NT2/D1 (cell line): ENCODE measurements around the gene HLA-DMB.

Experiments used
- SUZ12 ChIP-seq: IDR thresholded peaks from 2 replicates; pipeline ENCODE4 v1.6.1; 2011; ENCODE audit not compliant: insufficient read length, insufficient read depth; ENCODE audit errors: extremely low read depth
- YY1 ChIP-seq: IDR thresholded peaks from 2 replicates; pipeline ENCODE4 v1.6.1; 2011; ENCODE audit not compliant: insufficient read length, insufficient read depth
- ZNF274 ChIP-seq: IDR thresholded peaks from 2 replicates; pipeline ENCODE4 v1.6.1; 2011; ENCODE audit warnings: mild to moderate bottlenecking, low read depth, low read length

DNA sequence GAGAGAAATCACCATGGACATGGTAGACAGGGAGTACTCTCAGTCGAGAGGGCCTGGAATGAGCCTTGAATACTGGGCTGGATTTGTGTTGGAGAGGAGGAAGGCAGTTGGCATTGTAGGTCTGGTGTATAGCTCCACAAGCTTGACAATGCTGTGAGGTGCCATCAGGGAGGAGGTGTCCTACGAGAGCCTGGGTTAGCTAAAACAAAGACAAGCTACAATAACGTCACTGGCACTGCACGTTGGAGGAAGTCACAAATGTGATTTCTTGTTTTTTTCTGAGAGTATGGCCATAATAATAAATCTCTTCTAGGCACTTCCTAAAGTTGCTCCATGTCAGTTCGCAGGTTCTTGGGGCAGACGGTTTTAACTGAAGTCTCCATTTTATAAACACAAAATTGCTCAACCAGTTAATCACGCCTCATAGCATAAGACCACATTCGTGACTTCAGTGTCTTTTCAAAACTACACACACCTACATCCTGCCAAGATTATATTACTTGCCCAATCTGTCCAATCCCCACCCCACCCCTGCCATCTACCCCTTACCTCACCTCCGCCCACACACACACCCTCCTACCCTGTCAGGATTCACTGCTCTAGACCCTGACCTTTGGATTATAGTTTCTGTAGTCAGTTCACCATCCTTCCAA is 4.4 kb upstream of the HLA-DMB start:
- TF ChIP-seq YY1 (no peak), SUZ12 (no peak), ZNF274 (no peak)
